ENCODE data around the gene LPCAT1.
"Not testable (repeated sequence)": the region's sequence is repeated elsewhere in the genome, so short reads cannot be mapped to it uniquely, and the experiment has no call there.

Gene LPCAT1

DNA sequence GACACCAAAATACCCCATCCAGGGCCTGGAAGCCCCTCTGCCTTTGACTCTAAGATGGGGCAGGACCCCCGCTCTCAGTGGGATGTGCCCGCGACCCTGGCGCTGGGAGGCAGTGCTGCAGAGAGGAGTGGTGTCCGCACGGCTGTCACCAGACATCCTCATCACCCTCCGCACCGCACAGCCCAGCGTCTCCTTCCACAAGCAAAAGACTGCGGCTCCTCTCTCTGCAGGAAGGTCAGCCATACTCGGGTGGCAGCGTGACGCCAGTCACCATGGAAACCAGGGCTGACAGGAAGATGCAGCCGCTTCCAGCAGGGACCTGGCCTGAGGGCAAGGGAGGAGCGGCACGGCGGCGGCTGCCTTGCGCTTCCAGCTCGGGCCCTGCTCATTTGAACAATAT, 61.4 kb downstream of the LPCAT1 start:
- DNase-seq = no peak

DNA sequence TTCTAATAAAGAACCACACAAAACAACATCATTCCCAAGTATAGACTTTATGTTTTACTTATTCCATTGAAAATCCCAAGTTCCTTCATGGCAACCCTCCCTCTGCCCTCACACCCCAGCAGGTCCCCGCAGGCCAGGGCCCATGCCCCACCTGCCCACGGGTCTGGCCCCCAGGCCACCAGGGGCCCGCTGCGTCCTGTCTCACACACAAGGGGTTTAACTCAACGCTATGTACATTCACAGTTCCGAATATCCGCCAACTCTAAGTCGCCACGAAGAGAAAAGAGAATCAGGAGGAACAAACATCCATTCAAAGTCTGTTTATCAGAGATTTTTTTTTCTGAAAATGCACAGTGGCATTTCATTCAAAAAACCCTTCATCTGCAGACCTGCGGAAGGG, 62.4 kb downstream of the LPCAT1 start:
- no peak for DNase-seq

DNA sequence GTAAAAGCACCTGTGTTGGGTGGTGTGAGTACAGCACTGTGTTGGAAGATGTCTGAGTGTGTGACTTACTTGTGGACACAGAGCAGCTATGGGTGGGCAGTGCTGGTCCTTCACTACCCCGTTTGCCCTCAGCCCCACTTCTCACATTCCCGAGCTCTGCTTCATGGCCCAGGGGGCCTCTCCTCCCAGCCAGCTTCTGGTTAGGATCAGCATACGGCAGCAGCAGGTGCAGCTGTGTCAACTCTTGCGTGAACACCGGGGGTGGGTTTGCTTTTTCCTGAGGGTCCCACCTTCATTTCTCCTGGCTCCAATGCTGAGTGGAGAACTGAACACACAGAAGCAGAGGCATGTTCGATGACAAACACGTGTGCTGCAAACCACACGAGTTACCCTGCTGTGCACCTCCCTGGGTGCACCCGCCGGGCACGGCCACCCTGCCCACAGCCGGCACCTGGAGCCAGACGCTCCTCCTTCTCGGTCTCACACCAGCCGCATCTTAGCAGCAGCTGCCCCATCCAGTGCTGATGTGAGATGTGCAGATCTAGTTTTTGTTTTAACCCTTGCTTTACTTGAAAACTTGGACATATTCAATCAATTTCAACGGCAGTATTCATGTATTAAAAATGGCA, 63.6 kb downstream of the LPCAT1 start:
- no peak for DNase-seq

DNA sequence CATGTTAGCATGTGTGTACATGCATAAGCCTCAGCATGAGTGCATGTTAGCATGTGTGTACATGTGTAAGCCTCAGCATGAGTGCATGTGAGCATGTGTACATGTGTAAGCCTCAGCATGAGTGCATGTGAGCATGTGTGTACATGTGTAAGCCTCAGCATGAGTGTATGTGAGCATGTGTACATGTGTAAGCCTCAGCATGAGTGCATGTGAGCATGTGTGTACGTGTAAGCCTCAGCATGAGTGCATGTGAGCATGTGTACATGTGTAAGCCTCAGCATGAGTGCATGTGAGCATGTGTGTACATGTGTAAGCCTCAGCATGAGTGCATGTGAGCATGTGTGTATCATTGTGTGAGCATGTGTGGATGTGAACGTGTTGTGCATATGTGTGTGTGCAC, 64.3 kb downstream of the LPCAT1 start:
- not testable (repeated sequence) for DNase-seq

DNA sequence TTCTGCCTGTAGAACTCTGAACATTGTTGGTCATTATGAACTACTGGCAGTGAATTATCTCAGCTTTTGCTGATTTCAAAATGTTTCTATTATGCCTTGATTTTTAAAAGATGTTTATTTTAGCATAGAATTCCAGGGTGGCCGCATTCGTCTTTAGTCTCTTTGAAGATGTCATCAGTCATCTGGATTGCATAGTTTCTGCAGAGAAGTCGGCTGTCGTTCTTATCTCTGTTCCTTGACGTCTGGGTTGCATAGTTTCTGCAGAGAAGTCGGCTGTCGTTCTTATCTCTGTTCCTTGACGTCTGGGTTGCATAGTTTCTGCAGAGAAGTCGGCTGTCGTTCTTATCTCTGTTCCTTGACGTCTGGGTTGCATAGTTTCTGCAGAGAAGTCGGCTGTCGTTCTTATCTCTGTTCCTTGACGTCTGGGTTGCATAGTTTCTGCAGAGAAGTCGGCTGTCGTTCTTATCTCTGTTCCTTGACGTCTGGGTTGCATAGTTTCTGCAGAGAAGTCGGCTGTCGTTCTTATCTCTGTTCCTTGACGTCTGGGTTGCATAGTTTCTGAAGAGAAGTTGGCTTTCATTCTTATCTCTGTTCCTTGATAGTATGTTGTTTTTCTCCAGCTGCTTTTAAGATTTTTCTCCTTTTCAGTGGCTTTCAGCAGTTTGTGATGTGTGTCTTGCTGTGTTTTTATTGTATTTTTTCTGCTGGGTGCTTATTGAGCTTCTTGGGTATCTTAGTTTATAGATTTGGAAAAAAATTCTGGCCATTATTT, 67.5 kb downstream of the LPCAT1 start:
- not testable (repeated sequence) for DNase-seq

DNA sequence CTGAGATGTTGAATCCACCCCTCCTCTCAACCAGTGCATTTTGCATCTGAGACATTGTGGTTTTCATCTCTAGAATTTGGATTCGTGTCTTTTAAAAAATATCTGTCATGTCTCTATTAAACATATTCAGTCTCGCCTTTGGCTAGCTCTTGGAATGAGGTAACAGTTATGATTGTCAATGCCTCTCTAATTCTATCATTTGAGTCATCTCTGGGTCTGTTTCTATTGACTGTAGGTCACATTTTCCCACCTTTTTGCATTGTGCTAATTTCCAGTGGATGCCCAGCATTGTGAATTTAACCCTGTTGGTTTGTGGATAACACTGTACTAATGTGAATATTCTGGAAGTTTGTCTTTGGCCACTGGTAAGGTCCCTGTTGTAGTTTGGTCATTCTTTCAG, 70.1 kb downstream of the LPCAT1 start:
- no peak for DNase-seq

DNA sequence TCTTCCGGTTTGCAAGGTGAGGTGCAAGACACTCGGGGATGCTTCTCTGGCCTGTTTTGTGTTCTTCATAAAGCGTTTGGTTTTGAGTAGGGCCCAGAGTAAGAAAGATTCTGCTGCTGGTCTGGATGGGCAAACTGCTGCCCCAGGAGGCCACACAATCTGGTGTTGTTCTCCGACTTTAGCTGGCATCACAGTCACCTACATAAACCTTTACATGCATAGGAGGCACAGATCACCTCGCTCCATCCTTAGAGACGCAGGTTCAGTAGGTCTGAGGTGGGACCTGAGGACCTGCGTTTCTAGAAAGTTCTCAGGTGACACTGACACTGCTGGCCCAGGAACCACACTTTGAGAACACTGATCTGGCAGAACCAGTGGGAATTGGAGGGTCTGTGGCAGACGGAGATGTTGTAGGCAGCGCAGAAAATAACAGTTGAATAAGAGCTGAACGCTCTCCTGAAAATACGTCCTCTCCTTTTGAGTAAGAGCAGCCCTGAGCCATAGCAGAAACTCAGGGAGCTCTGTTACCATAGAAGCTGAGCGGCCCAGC, 74.6 kb downstream of the LPCAT1 start:
- no peak for DNase-seq

DNA sequence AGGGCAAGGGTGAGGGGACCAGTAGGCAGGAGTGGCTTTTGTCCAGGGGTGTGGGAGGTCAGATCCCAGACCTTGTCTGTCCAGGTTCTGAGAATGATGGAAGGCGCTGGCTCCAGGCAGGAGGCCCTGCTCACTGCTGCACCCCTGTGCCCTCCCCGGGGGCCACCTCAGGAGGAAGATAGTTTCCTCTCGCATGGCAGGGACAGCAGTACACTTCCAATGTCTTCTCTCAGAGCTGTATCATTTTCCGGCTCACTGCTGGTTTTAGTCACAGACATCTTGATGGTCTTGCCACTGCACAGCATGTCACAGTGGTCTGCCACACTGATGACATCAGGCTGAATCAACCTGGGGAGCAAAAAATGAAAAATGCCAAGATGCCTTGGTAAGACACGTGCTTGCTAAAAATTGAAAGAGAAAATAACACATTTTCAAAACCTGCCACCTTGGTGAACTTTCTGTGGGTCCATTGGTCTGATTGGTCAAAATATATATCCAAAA, 75.2 kb downstream of the LPCAT1 start:
- no peak for DNase-seq

DNA sequence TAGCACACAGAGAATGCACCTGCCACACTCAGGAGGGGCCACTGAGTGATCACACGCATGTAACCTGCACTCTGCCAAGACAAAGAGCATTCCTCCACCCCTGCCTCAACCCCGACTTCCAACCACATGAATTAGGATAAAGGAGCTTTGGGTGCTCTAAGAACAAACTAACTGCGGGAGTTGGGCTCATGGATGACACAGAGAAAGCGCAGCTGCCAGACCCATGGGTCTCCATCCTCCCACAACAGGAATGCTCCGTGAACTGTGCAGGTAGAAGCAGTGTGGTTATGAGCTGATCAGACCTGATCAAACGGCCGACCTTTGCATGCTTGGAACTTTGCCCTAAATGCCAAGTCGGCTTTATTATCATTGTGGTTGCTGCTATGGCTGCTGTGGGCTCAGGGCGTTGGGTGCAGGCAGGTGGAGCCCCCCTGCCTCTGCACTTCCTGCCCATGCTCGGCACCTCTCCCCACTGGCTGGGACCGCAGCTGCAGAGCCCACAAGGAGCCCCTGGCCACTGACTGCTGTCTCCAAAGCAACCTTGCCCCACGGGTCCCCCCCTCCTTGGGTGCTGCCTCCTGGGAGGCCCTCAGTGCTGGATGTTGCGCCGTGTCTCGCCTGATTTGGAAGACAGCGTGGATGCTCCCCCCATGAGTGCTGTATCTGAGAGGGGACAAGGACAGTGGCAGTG, 75.9 kb downstream of the LPCAT1 start:
- no peak for DNase-seq

DNA sequence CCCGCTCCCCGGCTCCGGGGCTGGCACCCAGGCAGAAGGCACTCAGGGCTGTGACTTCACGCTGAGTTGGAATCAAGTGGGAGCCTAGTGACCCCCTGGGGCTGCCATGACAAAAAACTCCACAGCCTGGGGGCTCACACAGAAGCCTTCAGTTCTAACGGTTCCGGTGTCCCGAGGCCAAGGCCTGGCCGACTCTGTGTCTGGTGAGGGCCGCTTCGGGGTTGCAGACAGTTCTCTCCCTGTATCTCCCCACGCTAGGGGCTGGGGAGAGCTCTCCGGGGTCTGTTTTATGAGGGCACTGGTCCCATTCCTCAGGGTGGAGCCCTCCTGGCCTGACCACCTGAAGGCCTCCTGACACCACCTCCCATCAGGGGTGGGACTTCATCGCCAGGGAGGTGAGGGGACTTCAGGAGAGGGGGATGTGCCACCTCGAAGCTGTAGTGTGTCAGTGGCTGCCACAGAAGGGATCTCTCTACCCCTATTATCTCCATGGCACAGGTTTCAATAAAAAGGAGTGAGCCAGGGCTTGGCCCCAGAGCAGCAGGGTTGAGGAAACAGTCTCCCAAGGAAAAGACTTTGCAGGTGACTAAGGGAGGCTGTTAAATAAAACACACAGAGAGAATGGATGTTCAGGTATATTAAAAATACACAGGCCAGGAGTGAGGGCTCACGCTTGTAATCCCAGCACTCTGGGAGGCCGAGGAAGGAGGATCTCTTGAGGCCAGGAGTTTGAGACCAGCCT, 77.0 kb downstream of the LPCAT1 start:
- DNase-seq = no peak

DNA sequence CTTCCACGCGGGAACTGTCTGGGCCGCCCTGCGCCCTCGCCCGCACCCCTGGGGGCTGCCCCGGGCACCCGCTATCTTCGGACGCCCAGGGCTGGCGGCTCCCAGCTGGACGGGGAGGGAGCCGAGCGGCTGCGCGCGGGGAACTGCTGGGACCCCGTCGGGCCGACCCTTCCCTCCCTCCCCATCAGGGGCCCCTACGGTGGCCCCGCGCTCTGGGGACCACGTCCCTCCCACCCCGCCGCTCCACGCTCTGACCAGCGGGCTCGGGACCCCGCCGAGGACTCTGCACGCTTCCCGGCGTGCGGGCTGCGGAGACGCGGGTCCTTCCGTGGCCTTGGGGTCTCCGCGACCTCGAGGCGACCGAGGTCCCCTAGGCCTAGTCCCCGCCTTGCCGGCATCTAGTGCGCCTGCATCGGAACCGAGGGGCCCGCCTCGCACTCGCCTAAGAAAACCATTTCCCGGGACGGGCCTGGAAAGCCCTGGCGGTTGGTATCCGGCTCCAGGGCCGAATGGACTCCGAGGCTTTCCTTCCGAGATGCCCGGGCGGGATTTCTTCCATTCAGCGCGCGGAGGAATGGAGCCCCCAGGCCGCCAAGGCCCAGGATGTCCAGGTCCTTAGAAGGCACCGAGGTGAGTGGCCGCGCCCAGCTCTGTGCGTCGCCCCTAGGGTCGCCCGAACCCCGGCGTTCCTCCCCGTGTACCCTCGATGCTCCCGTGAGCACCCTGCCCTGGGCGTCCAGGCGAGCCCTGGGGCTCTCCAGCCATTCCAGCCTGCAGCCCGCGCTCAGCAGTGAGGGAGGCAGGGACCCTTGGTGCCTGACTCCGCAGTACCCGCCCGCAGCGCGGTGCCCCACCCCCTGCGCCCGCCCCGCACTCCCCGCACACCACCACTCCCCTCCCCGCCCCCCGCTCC, 77.8 kb downstream of the LPCAT1 start:
- DNase-seq = no peak

DNA sequence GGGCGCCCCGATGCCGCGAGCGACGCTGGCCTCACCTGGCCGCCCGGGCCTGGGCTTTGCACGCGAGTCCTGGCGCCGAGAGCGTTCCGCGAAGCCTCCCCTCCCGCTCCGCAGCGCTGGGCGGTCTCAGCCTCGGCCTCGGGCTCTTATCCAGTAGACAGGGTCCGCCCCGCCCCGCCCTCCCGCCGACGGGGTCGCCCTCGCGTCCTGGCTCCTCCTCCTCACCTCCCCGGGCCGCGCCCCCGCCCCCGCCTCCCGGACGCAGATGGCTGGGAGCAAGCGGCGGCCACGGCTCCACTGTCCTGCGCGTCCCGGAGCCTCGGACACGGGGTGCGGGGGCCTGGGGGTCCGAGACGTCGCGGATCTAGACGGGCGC, 78.5 kb downstream of the LPCAT1 start, which contains the start of gene SLC6A3:
Gene SLC6A3 (minus strand): TSS at position 128 of the 376 bp plus-strand sequence. CDS start 2,243 bp downstream, outside the sequence.
- no peak for DNase-seq

DNA sequence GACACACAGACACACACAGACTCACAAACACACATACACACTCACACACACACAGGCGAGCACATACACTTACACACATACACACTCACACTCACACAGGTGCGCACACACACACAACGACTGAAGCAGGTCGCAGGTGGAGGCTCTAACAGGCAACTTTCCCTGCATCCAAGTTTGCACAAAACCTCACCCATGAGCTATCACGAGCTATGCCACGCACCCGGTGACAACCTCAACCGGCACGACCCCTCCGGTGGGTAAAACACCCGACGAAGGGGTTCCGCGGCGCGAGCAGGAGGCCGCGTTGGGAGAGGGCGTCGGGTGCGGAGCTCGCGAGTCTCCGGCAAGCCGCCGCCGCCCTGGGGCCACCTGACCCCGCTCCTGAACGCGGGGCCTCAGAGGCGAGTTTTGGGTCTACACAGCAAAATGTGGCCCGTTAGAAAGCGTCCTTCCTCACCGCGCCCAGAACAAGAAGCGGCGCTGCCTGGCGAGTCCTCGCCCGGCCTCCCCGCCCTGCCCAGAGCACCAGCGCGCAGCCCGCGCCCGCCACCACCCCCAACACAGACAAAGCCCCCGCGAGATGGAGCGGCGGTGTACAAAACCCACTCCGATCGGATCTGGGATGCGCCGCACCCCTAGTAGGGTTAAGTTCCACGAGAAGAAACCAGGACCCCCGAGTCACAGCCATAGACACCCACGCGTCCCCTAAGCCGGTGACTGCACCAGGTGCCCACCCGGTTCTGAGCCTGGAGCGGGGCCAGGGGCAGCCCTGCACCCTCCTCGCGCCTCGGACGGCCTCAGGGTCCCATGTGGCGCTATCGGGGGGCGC, 79.2 kb downstream of the LPCAT1 start:
- no peak for DNase-seq

DNA sequence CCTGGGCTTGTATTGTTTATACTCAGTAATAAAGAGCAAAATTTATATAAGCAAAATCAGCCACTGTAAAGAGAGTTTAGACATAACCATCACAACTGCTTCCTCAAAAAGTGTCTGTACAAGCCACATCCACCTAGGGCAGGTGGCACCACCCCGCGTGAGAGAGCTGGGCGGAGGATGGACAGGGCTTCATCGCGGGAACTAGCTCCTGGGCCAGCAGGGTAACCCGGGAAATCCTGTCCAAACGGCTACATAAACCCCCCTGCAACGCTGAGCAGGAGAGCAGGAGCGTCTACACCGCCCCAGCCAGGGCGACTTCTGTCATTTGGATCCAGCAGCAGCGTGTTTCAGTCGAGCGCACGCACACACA, 79.8 kb downstream of the LPCAT1 start:
- DNase-seq = no peak

DNA sequence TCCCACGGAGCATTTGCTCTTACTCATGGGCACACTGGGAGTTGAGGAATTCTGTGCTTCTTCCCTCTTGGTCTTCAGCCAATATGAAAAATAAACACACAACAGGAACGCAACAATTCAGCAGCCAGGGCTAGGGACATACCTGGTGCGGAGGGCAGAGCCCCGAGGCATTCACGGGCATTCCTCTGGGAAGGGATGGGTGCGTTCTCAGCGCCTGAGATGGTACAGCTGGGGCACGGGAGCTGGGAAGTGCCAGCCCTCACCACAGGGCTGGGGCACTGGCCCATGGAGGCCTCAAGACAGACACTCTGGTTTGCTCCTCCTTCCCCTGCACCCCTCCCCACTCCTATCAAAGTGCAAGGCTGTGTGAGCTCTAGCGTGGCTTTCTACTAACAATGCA, 80.6 kb downstream of the LPCAT1 start:
- no peak for DNase-seq

DNA sequence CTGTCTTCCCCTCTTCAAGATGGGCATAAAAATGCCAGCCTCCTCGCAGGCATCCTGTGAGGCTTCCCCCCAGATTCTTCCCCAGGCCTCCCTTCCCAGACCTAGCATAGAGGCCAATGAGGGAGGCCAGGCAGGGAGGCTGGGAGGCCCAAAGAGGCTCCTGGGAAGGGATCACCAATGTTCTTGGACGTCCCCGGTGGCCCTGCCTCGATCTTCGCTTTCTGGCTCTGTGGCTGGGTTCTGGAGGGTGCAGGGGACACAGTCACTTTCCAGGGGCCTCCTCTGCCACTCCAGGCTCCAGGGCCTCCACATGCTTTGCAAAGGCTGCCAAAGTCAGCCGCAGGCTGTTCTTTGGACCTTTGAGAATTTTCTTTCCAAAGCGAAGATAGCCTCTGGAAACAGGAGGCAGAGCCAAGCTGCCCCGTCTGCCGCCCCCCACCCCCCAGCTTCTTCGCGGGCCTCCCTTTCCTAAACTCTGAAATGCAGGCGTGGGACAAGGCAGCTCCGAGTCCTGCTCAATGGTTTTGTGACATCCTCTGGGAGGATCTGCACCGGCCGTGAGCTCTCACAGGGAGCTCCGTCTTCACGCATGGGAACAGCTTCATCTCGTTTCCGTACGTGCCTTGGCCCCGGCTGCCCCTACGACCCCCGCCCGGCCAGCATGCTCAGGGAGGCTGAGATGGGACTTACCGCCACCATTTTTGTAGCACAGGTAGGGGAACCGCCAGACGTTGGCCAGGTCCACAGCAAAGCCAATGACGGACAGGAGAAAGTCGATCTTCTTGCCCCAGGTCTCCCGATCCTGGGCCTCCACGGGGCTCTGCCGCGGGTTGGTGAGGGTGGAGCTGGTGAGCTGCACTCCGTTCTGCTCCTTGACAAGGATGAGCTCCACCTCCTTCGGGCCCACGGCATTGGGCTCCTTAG, 81.3 kb downstream of the LPCAT1 start:
- no peak for DNase-seq

DNA sequence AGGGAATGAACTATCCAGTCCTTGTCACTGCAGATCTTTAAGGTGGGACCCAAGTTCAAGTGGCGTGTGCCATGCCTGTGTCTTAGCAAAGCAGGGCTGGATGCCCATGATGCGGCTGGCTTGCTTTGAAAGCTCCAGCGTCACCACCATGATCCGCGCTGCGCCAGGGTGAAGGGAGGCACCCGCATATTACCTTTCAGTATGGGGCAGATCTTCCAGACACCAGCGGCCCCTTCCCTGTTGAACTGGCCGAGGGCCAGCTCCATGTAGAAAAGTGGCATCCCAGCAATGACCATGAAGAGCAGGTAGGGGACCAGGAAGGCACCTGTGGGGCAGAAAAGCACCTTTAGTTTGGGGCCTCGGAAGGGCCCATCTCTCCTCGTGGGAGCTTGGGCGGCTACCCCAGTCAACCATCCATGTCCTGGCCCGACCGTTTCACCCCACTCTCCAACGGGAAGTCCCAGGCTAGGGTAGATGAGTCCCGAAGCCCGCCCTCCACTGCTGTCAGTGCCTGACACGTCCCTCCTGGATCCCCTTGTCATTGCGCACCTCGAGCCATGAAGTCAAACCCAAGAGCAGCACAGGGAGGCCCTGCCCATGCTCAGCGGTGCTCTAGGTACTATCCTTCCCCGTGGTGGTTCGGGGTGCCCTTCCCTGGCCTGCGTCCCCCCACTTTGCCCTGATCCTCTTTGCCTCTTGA, 82.4 kb downstream of the LPCAT1 start:
- no peak for DNase-seq

DNA sequence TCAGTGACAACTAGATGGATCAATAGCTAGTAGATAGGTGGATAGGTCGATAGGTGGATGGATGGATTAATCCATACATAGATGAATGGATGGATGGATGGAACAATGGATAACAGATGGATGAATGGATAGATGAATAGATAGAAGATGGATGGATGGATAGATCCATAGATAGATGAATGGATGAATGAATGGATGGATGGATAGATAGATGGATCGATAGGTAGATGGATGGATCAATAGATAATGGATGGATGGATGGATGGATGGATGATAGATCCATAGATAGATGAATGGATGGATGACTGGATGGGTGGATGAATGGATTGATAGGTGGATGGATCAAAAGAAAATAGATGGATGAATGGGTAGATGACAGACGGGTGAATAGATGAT, 83.7 kb downstream of the LPCAT1 start:
- no peak for DNase-seq
